C4-2B (cell line): ENCODE results near the gene GSKIP.

Experiments used
- ZFX ChIP-seq: fragments of 450-650 bp; IDR thresholded peaks from 2 replicates; pipeline ENCODE4 v1.6.1; 2017
- TF ChIP-seq, protein P1 (sequence below): fragments of 450-650 bp; conservative IDR thresholded peaks from 2 replicates; pipeline ENCODE4 v1.5.1; 2017; ENCODE audit warnings: mild to moderate bottlenecking

- TF ChIP-seq, protein P1, sequence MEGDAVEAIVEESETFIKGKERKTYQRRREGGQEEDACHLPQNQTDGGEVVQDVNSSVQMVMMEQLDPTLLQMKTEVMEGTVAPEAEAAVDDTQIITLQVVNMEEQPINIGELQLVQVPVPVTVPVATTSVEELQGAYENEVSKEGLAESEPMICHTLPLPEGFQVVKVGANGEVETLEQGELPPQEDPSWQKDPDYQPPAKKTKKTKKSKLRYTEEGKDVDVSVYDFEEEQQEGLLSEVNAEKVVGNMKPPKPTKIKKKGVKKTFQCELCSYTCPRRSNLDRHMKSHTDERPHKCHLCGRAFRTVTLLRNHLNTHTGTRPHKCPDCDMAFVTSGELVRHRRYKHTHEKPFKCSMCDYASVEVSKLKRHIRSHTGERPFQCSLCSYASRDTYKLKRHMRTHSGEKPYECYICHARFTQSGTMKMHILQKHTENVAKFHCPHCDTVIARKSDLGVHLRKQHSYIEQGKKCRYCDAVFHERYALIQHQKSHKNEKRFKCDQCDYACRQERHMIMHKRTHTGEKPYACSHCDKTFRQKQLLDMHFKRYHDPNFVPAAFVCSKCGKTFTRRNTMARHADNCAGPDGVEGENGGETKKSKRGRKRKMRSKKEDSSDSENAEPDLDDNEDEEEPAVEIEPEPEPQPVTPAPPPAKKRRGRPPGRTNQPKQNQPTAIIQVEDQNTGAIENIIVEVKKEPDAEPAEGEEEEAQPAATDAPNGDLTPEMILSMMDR, result no peak
- TF ChIP-seq ZFX, result no peak
Observed at GRCh38 chr14:96362071-96362964, 1.0 kb upstream of the GSKIP start.
